ENCODE data around the gene ITGB3.

Gene ITGB3

DNA sequence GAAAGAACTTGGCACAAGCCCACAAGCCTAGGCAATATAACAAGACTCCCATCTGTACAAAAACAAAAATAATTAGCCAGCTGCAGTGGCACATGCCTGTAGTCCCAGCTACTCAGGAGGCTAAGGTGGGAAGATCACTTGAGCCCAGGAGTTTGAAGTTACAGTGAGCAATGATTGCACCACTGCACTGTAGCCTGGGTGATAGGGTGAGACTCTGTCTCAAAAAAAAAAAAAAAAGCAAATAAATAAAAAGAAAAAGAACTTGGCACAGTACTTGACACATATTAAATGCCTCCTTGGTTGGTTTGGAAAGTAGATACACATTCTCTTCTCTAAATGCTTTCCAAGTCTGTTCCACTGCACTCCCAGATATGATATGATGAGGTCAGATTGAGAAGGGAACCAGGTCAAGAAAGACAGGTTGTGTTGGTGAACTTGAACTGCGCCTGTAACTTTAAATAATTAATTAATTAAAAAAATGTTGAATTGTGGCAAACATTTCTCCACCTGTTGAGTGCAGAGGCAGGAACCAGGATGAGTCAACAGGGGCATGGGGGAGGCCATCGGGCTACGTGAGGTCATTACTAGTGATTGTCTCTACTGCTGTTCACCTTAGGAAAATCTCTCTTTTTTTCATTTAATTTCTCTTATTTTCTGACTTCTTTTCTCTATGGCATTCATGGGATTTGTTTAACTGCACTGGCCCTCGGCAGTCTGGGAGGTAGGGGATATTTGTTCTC is 44.2 kb downstream of the ITGB3 start:
- 0 out of 2 replicates have a peak, but pooled peaks cover 4% of the 10 kb centered on the region for H3K9me3 ChIP-seq (ENCODE audit: control insufficient read depth, insufficient read depth, low read length)
- H3K9ac ChIP-seq (ENCODE audit: low read depth, low read length), result no peak overlapping the region
- H3K4me1 ChIP-seq (ENCODE audit: insufficient read depth, low read length), result no peaks in the 10 kb centered on the region
- H3K36me3 ChIP-seq (ENCODE audit: insufficient read depth, low read length), result no peaks in the 10 kb centered on the region

DNA sequence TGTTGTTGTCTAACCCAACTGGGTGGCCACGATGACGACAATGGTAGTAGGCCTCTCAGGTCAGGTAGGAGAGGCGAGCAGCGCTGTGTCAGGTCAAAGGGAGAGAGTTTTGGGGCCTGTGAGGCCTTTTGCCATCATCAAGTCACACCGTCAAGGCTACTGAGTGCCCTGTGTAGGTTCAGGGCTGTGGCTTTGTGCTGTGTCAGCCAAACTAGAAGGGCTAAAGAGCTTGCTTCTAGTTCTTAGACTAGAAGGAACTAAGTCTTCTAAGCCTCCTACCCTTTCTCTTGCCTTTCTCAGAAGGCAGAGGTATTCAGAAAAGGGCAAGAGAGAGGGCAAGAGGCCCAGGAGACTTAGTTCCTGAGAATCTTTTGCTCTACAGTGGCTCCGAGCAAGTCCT is 45.1 kb downstream of the ITGB3 start:
- H3K9me3 ChIP-seq (ENCODE audit: control insufficient read depth, insufficient read depth, low read length), result 0 out of 2 replicates have a peak, but pooled peaks cover 4% of the 10 kb centered on the region
- H3K9ac ChIP-seq (ENCODE audit: low read depth, low read length), result no peak overlapping the region
- no peaks in the 10 kb centered on the region for H3K4me1 ChIP-seq (ENCODE audit: insufficient read depth, low read length)
- no peaks in the 10 kb centered on the region for H3K36me3 ChIP-seq (ENCODE audit: insufficient read depth, low read length)

DNA sequence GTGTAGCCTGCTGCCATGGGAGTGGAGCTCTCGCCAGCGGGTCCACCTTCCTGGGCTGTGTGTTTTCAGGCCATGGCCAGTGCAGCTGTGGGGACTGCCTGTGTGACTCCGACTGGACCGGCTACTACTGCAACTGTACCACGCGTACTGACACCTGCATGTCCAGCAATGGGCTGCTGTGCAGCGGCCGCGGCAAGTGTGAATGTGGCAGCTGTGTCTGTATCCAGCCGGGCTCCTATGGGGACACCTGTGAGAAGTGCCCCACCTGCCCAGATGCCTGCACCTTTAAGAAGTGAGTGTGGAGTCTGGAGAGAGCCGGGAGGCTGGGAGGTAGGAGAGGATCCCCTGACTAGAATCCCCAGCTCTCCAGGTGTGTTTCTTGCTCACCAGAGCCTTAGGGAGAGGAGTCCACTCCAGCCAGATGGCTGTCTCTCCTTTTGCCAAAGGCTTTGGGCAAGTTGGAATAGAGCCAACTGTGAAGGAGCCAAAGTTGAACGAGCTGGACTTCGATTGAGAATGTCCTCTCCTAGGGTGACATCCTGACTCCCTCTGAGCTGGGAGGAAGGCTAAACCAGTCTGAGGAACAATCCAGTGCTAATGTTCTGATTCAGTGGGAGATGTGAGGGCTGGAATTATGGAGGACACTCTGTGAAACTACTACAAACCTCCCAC is 45.7 kb downstream of the ITGB3 start:
- H3K36me3 ChIP-seq (ENCODE audit: insufficient read depth, low read length), result no peaks in the 10 kb centered on the region
- no peak overlapping the region for H3K9ac ChIP-seq (ENCODE audit: low read depth, low read length)
- H3K4me1 ChIP-seq (ENCODE audit: insufficient read depth, low read length), result no peaks in the 10 kb centered on the region
- 0 out of 2 replicates have a peak, but pooled peaks cover 4% of the 10 kb centered on the region for H3K9me3 ChIP-seq (ENCODE audit: control insufficient read depth, insufficient read depth, low read length)

DNA sequence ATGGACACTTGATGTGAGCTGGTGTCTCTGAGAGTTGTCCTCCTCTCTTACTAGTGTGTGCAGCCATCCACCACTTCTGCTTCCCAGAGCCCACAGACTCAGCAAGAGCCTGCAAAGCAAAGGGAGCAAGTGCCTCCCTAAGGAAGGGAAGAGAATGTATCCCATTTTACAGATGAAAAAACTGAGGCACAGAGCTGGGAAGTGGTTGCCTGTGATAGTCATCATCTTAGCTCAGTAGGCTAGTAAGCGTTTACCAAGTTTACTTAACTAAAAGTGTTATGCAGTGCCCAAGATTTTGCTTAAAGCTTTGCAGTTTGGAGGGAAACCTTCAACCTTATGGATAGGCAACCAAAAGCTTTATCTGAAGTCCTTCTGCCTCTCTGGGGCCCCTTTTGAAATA is 47.1 kb downstream of the ITGB3 start:
- Histone ChIP-seq H3K9ac (ENCODE audit: low read depth, low read length) (no peak overlapping the region), H3K9me3 (ENCODE audit: control insufficient read depth, insufficient read depth, low read length) (0 out of 2 replicates have a peak, but pooled peaks cover 4% of the 10 kb centered on the region), H3K4me1 (ENCODE audit: insufficient read depth, low read length) (no peaks in the 10 kb centered on the region), H3K36me3 (ENCODE audit: insufficient read depth, low read length) (no peaks in the 10 kb centered on the region)

DNA sequence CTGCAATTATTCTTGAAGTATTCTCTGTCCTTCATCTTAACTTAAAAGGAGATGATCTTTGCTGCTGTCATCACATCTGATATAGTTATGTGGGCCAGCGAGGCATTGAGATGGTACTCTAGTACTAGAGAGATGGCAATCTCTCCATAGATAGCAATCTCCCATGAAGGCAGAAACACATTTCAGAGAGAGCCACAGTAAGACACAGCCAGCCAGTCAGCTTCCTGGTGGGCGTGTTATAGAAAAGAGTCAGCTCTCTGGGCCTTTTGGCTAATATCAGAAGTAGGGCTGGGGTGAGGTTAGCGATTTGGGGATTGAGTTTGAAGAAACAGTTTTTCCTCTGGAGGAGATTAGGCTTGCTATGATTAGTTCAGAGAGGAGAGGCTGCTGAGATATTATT is 47.5 kb downstream of the ITGB3 start:
- H3K36me3 ChIP-seq (ENCODE audit: insufficient read depth, low read length), result no peaks in the 10 kb centered on the region
- no peaks in the 10 kb centered on the region for H3K4me1 ChIP-seq (ENCODE audit: insufficient read depth, low read length)
- H3K9me3 ChIP-seq (ENCODE audit: control insufficient read depth, insufficient read depth, low read length), result 0 out of 2 replicates have a peak, but pooled peaks cover 4% of the 10 kb centered on the region
- no peak overlapping the region for H3K9ac ChIP-seq (ENCODE audit: low read depth, low read length)

DNA sequence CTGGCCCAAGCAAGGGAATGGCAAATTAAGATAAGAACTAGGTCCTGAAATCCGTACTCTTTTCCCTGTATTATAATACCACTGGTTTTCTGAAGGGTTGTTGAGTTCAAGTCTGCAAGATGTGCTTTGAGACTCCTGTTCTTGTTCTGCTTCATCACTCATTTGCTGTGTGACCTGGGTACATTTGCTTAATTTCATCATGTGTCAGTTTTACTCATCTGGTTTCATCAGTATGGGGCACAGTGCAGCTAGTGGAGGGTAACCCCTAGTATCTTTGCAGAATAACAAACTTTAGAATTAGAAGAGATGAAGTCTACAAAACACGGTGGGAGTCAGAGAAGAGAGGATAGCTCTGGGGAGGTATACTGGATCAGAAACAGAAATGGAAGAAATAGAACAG is 48.2 kb downstream of the ITGB3 start:
- no peaks in the 10 kb centered on the region for H3K36me3 ChIP-seq (ENCODE audit: insufficient read depth, low read length)
- 0 out of 2 replicates have a peak, but pooled peaks cover 4% of the 10 kb centered on the region for H3K9me3 ChIP-seq (ENCODE audit: control insufficient read depth, insufficient read depth, low read length)
- H3K9ac ChIP-seq (ENCODE audit: low read depth, low read length), result no peak overlapping the region
- no peaks in the 10 kb centered on the region for H3K4me1 ChIP-seq (ENCODE audit: insufficient read depth, low read length)

DNA sequence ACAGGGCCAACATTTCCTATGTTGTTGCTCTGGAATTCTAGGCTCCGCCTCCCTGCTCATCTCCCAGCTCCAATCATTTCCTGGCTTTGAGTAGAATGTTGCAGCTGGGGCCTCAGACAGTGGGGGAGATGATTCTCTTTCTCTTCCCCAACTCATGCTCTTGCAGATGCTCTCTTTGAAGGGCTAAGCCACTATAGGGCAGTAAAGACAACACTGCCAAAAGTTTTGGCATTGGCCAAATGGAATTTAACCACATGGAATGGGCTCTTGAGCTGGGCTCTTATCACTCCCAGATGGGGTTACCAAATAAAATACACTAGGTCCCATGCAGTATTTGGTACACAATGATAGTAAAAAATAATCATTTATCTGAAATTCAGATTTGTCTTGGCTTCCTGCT is 50.6 kb downstream of the ITGB3 start:
- H3K36me3 ChIP-seq (ENCODE audit: insufficient read depth, low read length), result no peaks in the 10 kb centered on the region
- no peak overlapping the region for H3K9ac ChIP-seq (ENCODE audit: low read depth, low read length)
- no peaks in the 10 kb centered on the region for H3K4me1 ChIP-seq (ENCODE audit: insufficient read depth, low read length)
- 0 out of 2 replicates have a peak, but pooled peaks cover 4% of the 10 kb centered on the region for H3K9me3 ChIP-seq (ENCODE audit: control insufficient read depth, insufficient read depth, low read length)

DNA sequence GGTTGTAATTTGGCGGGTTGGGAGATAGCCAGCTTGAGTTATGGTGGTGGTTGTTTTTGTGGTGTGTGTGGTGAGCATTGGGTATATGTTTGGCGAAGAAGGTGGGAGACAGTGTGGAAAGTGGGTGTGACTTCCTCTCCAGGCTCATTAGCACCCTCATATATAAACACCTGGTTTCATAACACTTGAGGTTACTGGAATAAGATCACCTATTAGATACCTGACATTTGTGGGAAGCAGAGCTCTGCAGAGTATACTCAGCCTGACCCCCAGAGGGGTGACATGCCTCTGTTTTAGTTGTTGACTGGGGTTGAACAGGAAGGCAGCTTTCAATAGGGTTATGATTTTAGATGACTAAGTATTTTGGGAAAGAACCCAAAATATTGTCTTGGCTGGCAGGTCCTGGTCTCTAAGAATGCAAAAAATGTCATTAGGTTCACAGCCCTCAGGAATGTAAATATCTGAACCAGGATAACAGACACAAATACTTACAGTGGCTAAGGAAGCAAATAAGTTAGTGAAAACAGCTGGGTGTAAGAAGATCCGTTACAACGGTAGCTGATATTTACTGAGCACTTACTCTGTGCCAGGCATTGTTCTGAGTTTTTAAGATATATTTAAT is 51.8 kb downstream of the ITGB3 start:
- H3K9ac ChIP-seq (ENCODE audit: low read depth, low read length), result no peak overlapping the region
- H3K9me3 ChIP-seq (ENCODE audit: control insufficient read depth, insufficient read depth, low read length), result 0 out of 2 replicates have a peak, but pooled peaks cover 4% of the 10 kb centered on the region
- H3K4me1 ChIP-seq (ENCODE audit: insufficient read depth, low read length), result peaks cover 3% of the 10 kb centered on the region; the same call in 1 of the 2 replicates
- no peaks in the 10 kb centered on the region for H3K36me3 ChIP-seq (ENCODE audit: insufficient read depth, low read length)

DNA sequence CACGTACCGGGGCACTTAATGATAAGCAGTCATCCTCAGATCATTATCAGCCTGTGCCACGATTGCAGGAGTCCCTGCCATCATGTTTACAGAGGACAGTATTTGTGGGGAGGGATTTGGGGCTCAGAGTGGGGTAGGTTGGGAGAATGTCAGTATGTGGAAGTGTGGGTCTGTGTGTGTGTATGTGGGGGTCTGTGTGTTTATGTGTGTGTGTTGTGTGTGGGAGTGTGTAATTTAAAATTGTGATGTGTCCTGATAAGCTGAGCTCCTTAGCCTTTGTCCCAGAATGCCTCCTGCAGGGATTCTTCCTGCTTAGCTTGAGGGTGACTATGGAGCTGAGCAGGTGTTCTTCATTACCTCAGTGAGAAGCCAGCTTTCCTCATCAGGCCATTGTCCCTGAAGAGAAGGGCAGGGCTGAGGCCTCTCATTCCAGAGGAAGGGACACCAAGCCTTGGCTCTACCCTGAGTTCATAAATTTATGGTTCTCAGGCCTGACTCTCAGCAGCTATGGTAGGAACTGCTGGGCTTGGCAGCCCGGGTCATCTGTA is 56.6 kb downstream of the ITGB3 start:
- Histone ChIP-seq H3K9me3 (ENCODE audit: control insufficient read depth, insufficient read depth, low read length) (no peaks in the 10 kb centered on the region), H3K9ac (ENCODE audit: low read depth, low read length) (no peak overlapping the region), H3K4me1 (ENCODE audit: insufficient read depth, low read length) (peaks cover 6% of the 10 kb centered on the region; the same call in 1 of the 2 replicates), H3K36me3 (ENCODE audit: insufficient read depth, low read length) (no peaks in the 10 kb centered on the region)

DNA sequence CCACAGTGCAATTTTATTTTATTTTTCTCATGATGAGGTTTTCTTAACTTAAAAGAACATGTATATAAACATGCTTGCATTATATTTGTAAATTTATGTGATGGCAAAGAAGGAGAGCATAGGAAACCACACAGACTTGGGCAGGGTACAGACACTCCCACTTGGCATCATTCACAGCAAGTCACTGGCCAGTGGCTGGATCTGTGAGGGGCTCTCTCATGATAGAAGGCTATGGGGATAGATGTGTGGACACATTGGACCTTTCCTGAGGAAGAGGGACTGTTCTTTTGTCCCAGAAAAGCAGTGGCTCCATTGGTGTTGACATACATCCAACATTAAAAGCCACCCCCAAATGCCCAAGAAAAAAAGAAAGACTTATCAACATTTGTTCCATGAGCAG is 57.8 kb downstream of the ITGB3 start:
- Histone ChIP-seq H3K9ac (ENCODE audit: low read depth, low read length) (no peak overlapping the region), H3K36me3 (ENCODE audit: insufficient read depth, low read length) (no peaks in the 10 kb centered on the region), H3K4me1 (ENCODE audit: insufficient read depth, low read length) (peaks cover 9% of the 10 kb centered on the region; the same call in 1 of the 2 replicates), H3K9me3 (ENCODE audit: control insufficient read depth, insufficient read depth, low read length) (no peaks in the 10 kb centered on the region)

DNA sequence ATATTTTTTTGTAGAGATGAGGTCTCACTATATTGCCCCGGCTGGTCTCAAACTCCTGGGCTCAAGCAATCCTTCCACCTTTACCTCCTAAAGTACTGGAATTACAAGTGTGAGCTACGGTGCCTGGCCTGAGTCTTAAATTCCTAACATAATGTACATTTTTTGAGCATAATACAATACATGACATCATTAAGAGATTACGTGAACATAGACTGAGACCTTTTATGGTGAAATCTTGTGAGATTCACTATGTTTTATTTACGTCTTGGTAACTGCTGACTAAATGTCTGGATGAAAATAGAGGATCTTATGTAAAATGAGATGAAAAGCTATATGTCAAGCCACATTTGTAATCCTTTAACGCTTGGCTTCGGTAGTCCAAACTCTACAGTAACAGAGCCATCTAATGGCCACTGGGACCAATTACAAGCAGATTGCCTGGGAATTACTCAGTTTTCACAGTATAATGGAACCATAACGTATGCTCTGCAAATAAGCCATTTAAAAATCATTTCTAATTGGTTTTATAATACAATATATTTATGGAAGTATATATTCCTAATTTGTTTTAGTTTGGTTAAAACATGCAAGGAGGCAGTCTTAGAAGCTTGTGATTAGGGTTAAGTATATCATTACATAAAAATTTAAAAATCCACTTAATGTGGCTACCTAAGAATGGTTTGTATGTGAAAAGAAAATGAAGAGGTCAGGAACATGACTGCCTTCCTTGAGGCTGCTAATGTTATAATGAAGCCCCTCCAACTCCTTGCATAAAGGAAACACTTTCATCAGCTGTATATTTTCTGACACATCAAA is 62.0 kb downstream of the ITGB3 start:
- H3K4me1 ChIP-seq (ENCODE audit: insufficient read depth, low read length), result peaks cover 4% of the 10 kb centered on the region; the same call in 1 of the 2 replicates
- no peaks in the 10 kb centered on the region for H3K9me3 ChIP-seq (ENCODE audit: control insufficient read depth, insufficient read depth, low read length)
- H3K36me3 ChIP-seq (ENCODE audit: insufficient read depth, low read length), result no peaks in the 10 kb centered on the region
- no peak overlapping the region for H3K9ac ChIP-seq (ENCODE audit: low read depth, low read length)

DNA sequence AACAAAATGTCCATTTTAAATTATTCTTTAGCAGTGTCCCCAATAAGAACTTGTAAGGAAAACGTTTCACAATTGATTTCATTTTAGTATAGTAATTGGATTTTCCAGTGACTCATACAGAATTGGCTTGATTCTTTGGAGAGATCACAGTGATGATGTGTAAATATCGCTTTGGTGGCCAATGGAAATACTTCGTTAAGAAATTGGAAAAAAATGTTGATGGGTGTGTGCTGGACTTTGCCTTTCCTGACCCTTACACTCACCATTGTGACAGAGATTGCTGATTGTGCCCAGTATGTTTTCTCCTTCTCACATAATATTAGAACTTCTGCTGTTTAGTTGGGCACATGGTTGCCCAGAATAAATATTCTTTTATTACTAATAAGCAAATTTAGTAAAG is 62.7 kb downstream of the ITGB3 start:
- Histone ChIP-seq H3K9ac (ENCODE audit: low read depth, low read length) (no peak overlapping the region), H3K4me1 (ENCODE audit: insufficient read depth, low read length) (0 out of 2 replicates have a peak, but pooled peaks cover 3% of the 10 kb centered on the region)

DNA sequence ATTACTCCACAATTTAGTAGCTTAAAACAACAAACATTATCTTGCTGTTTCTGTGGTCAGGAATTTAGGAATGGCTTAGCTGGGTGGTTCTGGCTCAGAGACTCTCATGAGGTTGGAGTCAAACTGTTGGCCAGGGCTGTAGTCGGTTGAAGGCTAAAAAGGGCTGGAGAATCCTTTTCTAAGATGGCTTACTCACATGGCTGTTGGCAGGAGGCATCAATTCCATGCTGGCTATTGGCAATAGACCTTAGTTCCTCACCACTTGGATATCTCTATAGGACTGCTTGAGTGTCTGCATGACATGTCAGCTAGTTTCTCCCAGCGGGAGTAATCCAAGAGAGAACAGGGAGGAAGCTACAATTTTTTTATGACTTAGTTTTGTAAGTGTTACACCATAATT is 63.5 kb downstream of the ITGB3 start:
- no peak overlapping the region for H3K9ac ChIP-seq (ENCODE audit: low read depth, low read length)
- H3K4me1 ChIP-seq (ENCODE audit: insufficient read depth, low read length), result 0 out of 2 replicates have a peak, but pooled peaks cover 3% of the 10 kb centered on the region
- peaks cover 4% of the 10 kb centered on the region; the same call in 1 of the 2 replicates for H3K9me3 ChIP-seq (ENCODE audit: control insufficient read depth, insufficient read depth, low read length)
- no peaks in the 10 kb centered on the region for H3K36me3 ChIP-seq (ENCODE audit: insufficient read depth, low read length)

More for the DNA sequence above, 62.7 kb downstream of the ITGB3 start:
- H3K36me3 ChIP-seq (ENCODE audit: insufficient read depth, low read length), result no peaks in the 10 kb centered on the region
- H3K9me3 ChIP-seq (ENCODE audit: control insufficient read depth, insufficient read depth, low read length), result peaks cover 2% of the 10 kb centered on the region; the same call in 1 of the 2 replicates

Measured in ES-I3 (cell line).